Measurements from ENCODE around the gene MFRP.

Gene MFRP

DNA sequence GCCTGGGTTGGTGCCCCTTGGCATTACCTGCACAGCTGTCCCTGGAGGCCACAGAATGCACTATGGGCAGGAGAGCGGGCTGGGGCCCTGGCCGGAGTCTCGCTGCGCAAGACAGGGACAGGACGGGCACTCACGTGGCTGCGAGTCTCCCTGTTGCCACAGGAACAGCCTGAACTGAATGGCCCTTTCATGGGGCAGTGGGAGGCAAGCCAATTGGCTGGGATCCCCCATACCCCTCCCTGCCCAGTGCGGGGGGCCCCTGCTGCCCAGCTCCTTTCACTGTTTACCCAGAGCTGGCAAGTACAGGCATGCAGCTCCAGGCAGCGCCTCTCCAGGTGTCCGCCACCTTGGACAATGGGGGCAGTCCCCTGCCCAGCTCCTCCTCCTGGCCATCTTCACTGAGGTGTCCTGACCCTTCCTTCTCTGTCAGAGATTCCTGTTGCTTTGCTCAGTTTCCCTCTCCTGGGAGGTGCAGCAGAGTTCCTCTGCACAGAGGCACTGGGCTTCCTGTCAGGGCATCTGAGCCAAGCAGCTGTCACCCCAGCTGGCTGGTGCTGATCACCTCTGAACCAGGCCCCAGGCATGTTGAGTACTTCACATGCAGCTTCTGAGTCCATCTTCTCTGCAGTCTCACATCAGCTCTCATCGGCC, 29.8 kb upstream of the MFRP start:
- TF ChIP-seq, protein P1, sequence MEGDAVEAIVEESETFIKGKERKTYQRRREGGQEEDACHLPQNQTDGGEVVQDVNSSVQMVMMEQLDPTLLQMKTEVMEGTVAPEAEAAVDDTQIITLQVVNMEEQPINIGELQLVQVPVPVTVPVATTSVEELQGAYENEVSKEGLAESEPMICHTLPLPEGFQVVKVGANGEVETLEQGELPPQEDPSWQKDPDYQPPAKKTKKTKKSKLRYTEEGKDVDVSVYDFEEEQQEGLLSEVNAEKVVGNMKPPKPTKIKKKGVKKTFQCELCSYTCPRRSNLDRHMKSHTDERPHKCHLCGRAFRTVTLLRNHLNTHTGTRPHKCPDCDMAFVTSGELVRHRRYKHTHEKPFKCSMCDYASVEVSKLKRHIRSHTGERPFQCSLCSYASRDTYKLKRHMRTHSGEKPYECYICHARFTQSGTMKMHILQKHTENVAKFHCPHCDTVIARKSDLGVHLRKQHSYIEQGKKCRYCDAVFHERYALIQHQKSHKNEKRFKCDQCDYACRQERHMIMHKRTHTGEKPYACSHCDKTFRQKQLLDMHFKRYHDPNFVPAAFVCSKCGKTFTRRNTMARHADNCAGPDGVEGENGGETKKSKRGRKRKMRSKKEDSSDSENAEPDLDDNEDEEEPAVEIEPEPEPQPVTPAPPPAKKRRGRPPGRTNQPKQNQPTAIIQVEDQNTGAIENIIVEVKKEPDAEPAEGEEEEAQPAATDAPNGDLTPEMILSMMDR (IDR thresholded peaks at IDR 0.05; ENCODE audit: extremely low read depth, missing control alignments): no peak
- DNase-seq (ENCODE audit: low spot score): no peak

DNA sequence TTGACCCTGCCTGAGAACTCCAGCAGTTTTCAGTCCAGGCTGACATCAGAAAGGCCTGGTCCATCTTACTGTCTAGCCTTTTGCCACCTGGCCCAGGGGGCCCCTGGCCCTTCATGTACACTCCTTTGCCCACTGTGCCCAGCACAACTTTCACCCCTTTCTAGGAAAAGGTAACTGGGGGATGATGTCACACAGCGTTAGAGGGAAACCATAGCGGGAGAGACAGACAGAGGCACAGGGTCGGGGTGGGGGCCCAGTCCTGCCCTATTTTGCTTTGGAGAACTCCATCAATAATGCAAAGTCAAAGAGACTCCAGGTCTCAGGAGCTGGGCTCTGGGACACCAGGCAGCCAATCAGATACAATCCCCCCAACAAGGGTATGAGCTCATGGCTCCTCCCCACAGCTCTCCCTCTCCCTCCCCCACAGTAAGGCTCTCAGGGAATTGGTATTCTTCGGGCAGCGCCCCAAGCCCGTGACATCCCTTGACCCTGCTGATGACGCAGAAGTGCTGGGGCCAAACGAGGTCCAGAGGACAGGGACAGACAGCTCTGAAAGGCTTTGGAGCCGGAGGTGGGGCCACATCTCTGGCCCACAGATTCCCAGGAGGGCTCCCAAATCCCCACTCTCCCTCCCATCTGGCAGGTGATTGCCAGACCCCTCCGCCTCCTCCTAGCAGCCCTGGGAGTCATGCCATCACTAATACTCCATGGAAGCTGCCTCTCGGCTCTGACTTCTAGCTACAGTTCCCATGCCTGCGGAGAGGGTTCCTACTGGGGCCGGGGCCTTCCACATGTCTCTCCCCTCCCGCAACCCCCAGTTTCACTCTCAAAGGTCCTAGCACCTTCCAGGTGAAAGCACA, 29.1 kb upstream of the MFRP start:
- TF ChIP-seq, protein P1 (IDR thresholded peaks at IDR 0.05; ENCODE audit: extremely low read depth, missing control alignments): no peak
- DNase-seq (ENCODE audit: low spot score): no peak

DNA sequence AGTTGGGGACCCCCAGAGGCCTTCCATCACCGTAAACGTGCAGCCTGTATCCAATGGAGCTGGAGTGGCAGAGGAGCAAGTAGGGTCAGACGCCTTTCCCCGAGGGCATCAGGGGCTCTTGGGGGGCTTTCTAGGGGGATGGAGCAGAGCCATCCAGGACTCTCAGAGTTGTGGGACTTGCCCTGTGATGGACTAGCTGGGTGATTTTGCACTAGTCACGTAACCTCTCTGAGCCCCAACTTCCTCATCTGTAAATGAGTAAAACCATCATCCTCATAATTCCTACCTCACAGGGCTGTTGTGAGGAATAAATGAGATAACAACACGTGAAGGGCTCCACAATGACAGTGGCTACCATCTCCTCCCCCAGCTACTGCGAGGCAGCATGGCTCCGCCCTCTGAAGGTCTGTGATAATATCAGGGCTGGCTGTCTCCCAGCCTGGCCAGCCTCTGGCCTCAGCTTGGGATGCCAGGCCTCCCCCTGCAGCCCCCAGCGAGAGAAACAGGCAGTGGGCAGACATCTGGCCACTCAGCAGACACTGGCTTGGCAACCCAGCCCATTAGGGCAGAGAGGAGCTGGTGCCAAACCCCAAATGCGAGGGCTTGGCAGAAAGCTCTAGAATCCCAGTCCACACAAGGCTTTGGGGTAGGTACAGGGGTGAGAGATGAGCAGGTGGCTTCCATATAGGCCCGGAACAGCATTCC, 28.3 kb upstream of the MFRP start:
- DNase-seq (ENCODE audit: low spot score): no peak
- TF ChIP-seq, protein P1 (IDR thresholded peaks at IDR 0.05; ENCODE audit: extremely low read depth, missing control alignments): no peak

DNA sequence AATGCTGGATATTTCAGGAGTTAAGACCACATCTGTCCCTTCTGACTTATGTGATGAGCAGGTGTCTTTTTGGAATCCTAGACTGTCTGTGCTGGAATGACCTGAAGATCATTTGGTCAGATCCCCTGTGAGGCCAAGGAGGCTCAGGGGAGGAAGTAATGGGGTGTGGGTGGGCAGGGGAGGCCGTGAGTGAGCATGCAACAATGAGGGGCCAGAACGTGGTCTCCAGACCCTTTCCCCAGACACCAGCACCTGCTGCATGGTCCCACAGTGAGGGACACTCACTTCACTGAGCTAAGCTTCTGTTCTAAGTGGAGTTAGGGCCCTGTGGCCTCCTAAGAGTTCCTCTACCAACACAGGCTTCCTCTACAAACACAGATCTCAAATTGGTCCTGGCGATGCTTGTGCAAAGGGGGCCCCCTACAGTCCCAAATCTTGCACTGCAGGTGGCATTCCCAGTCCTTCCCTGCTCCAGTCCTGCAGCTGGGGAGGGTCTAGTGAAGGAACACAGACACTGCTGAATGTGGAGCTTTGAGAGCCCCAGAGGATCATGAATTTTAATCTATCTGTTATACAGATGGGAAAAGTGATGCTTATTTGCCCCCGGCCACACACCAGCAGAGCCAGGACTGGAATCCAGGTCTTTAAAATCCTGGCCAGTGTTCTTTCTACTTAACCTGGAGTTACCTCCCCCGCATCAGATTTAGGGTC, 27.6 kb upstream of the MFRP start:
- TF ChIP-seq, protein P1 (IDR thresholded peaks at IDR 0.05; ENCODE audit: extremely low read depth, missing control alignments): peak; percentile 59
- peak; percentile 67 for DNase-seq (ENCODE audit: low spot score)

DNA sequence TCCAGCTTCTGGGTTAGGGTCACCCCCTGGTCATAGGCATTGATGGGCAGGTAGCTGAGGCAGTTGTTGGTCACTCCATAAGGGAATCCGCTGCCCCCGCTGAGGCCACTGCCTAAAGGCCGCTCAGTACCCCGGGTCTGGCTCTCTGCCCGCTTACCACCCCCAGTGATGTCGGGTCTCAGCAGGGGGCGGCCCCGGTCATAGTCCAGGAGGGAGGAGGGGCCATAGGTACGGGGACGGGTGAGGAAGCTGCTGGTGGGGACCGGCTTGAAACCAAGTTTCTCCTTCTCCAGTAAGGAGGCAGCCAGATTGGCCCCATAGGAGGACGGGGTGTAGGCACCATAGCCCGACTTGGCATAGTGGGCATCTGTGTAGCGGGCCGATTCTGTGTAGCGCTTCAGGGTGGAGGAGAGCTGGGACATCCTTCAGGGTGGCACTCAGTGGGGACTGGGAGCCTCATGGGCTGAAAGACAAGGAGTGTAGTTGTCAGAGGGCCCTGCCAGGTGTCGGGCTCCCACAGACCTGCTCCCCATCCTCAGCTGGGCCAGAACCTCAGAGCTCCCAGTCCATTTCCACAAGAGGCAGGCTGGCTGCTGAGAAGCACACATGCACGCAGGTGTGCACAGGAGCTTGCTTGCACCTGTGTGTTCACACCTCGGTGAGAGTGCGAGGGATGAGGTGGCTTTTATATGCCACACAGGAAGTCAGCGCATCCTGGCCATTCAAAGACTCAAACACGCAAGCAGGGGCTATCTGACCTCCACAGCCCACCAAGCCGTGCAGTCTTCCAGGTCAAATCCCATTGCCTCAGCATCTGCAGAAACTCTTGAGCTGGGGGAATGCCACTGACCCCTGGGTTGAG, 26.8 kb upstream of the MFRP start:
- TF ChIP-seq, protein P1 (IDR thresholded peaks at IDR 0.05; ENCODE audit: extremely low read depth, missing control alignments): no peak
- no peak for DNase-seq (ENCODE audit: low spot score)

DNA sequence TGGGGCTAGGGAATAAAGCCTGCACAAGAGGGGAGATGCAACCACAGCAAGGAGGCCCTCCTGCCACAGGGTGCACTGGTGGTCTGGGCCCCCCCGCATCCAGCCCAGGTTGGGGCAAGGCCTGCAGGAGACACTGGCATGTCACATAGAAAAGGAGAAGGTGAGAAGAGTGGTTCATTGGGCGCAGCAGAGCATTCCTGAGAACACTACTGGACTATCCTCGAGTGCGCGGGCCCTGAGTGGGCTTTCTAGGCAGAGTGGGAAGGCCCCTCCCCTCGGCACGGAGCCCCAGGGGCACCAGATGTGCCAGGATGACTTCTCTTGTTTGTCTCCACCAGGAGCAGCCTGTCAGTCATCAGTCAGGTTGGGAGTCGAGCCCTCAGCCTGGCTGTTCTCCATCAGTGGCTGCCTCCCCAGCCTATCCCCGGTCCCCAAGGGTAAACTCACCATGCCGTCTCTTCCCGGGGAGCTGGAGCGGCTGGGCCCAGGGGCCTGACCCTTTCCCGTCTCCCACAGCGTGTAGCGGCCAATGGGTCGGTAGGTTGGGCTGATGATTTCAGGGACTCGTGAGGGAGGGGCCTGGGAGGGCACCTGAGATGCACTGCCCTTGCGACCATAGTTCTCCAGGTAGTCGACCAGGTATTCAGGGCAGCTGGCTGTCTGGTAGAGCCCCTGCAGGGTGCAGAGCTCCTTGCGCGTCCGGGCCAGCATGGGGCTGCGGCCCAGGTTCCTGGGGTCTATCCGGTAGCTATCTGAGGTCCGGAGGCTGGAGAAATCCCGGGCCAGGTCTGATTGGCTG, 26.0 kb upstream of the MFRP start:
- TF ChIP-seq, protein P1 (IDR thresholded peaks at IDR 0.05; ENCODE audit: extremely low read depth, missing control alignments): no peak
- DNase-seq (ENCODE audit: low spot score): no peak

Data from GM20000 (cell line).